B cell (primary cell): ENCODE measurements around the gene TBX2. TPM values are rescaled to one million over a fixed set of nuclear protein-coding genes. Genes with fewer than 3 reads are reported as not detected.

Experiments
- ATAC-seq: fragments of 200-7000 bp; cut with Tn5 transposase; one replicate; pipeline ENCODE4 v1.10.0; 2021; ENCODE audit warnings: low read depth, mild to moderate bottlenecking, moderate number of reproducible peaks, moderate library complexity
- CTCF ChIA-PET: fragments of 350-600 bp; sonication (Branson Sonifier 250); formaldehyde crosslinking; loops from one replicate; lab custom pipeline; 2021; ENCODE audit warnings: antibody characterized with exemption, inconsistent platforms; lab: Charles Lee
- POLR2A ChIA-PET: fragments of 350-600 bp; sonication (Branson Sonifier 250); formaldehyde crosslinking; loops from one replicate; lab custom pipeline; 2021; ENCODE audit warnings: antibody characterized with exemption; lab: Charles Lee
- DNase-seq: peaks from one replicate; pipeline ENCODE4 v3.0.0; 2013
- H2AFZ ChIP-seq: 2 replicates; pipeline ENCODE4 v1.6.1; 2012; ENCODE audit warnings: mild to moderate bottlenecking, low read depth, low read length; ENCODE audit not compliant: insufficient read depth, poor library complexity, severe bottlenecking
- H3K27ac ChIP-seq, 2 donors: 1 replicate in 1 of 2; 2 replicates in 1 of 2; pipeline ENCODE4 v1.5.1; 2012 to 2013; ENCODE audit warnings: low read length in 2 of 2, mild to moderate bottlenecking in 2 of 2, moderate library complexity in 1 of 2
- H3K27me3 ChIP-seq, 4 experiments: fragments of 200-600 bp in 1 of 4; sonication (generic) in 1 of 4; replicated peaks in 1 of 4; 1 replicate in 2 of 4; 2 replicates in 2 of 4; pipeline versions ENCODE4 v1.6.1 to v1.7.0; 2013 to 2016; ENCODE audit warnings: low read length in 3 of 4, mild to moderate bottlenecking in 2 of 4, mixed read lengths in 1 of 4, moderate library complexity in 1 of 4; ENCODE audit not compliant: insufficient read depth in 4 of 4, control insufficient read depth in 3 of 4; ENCODE audit errors: control extremely low read depth in 1 of 4
- H3K36me3 ChIP-seq, 2 experiments: replicated peaks in 1 of 2; 1 replicate in 1 of 2; 2 replicates in 1 of 2; pipeline versions ENCODE4 v1.6.1 to v1.7.1; 2013; ENCODE audit warnings: low read length in 1 of 2; ENCODE audit not compliant: insufficient read depth in 2 of 2, control insufficient read depth in 1 of 2; ENCODE audit errors: control extremely low read depth in 1 of 2, extremely low read depth in 1 of 2
- H3K4me1 ChIP-seq, 2 donors: fragments of 200-600 bp in 1 of 2; sonication (generic) in 1 of 2; 1 replicate in 1 of 2; 2 replicates in 1 of 2; pipeline versions ENCODE4 v1.5.1 to v1.6.1; 2013 to 2017; ENCODE audit warnings: low read length in 2 of 2; ENCODE audit not compliant: control insufficient read depth in 2 of 2, insufficient read depth in 2 of 2
- H3K4me2 ChIP-seq: replicated peaks from 2 replicates; pipeline ENCODE3; 2012; ENCODE audit warnings: mild to moderate bottlenecking, low read depth, low read length; ENCODE audit not compliant: poor library complexity, severe bottlenecking
- H3K4me3 ChIP-seq, 5 experiments: fragments of 200-600 bp in 1 of 5; sonication (generic) in 1 of 5; 1 replicate in 3 of 5; 2 replicates in 2 of 5; pipeline versions ENCODE4 v1.5.1 to v1.7.0; 2011 to 2016; ENCODE audit warnings: low read length in 4 of 5, mild to moderate bottlenecking in 4 of 5, low read depth in 2 of 5, control low read depth in 1 of 5, moderate library complexity in 1 of 5; ENCODE audit not compliant: insufficient read depth in 1 of 5; ENCODE audit errors: control extremely low read depth in 1 of 5, extremely low read depth in 1 of 5
- H3K79me2 ChIP-seq: fragments of 200-600 bp; sonication (generic); one replicate; pipeline ENCODE4 v1.6.0; 2016; ENCODE audit warnings: low read length; ENCODE audit not compliant: control insufficient read depth, insufficient read depth
- H3K9ac ChIP-seq: fragments of 200-600 bp; sonication (generic); 2 replicates; pipeline ENCODE4 v1.6.1; 2017; ENCODE audit warnings: mild to moderate bottlenecking, low read length, moderate library complexity
- H3K9me3 ChIP-seq, 3 donors: one replicate each; pipeline versions ENCODE4 v1.6.1 to v1.7.1; 2013; ENCODE audit warnings: low read length in 2 of 3; ENCODE audit not compliant: control insufficient read depth in 2 of 3, insufficient read depth in 1 of 3; ENCODE audit errors: control extremely low read depth in 1 of 3
- H4K20me1 ChIP-seq: 2 replicates; pipeline ENCODE4 v1.6.0; 2012; ENCODE audit warnings: mild to moderate bottlenecking, low read length; ENCODE audit not compliant: insufficient read depth, control insufficient read depth, poor library complexity, severe bottlenecking
- H3K27ac Mint-ChIP-seq: one replicate; pipeline ENCODE4 v1.8.0; 2021; ENCODE audit warnings: mixed read lengths
- H3K27me3 Mint-ChIP-seq: one replicate; pipeline ENCODE4 v1.8.0; 2021; ENCODE audit warnings: mixed read lengths
- H3K4me1 Mint-ChIP-seq: one replicate; pipeline ENCODE4 v1.8.0; 2021; ENCODE audit warnings: mixed read lengths
- H3K4me3 Mint-ChIP-seq: one replicate; pipeline ENCODE4 v1.8.0; 2021; ENCODE audit warnings: mixed read lengths
- H3K9me3 Mint-ChIP-seq: one replicate; pipeline ENCODE4 v1.8.0; 2022; ENCODE audit warnings: mixed read lengths; ENCODE audit not compliant: insufficient read depth
- CTCF ChIP-seq: fragments of 200-600 bp; IDR thresholded peaks from one replicate; pipeline ENCODE4 v1.8.0; 2022; ENCODE audit warnings: antibody characterized with exemption, mild to moderate bottlenecking
- EZH2 ChIP-seq: IDR thresholded peaks from 2 replicates; pipeline ENCODE4 v1.6.1; 2012; ENCODE audit warnings: borderline replicate concordance, low read depth, mild to moderate bottlenecking, moderate library complexity, low read length; ENCODE audit not compliant: insufficient read depth, poor library complexity, severe bottlenecking
- WGBS: methylation state at CpG from one replicate; pipeline ENCODE4 v1.1.5; 2013; ENCODE audit warnings: missing lambda C conversion rate; ENCODE audit not compliant: insufficient coverage; 5-methylcytosine and 5-hydroxymethylcytosine counted together
- intact Hi-C: fragments of 100-400 bp; cut with micrococcal nuclease; formaldehyde crosslinking; loops from one replicate; pipeline ENCODE4 v1.10.0; 2022
- polyA plus RNA-seq: library from polyadenylated mRNA; depleted of rRNA; stranded (reverse); fragments of >200 nt; gene quantifications from 2 replicates; pipeline ENCODE4 v1.2.3, GENCODE V29; 2012
- total RNA-seq, 2 donors: library from RNA; stranded (reverse); fragments of 120-200 nt in 1 of 2; gene quantifications; 1 replicate in 1 of 2; 2 replicates in 1 of 2; pipeline versions ENCODE4 v1.2.3 to v1.2.4, GENCODE V29; 2013 to 2022

TBX2 gene
- total and polyA plus RNA-seq, 2 donors (not counting 1 experiment from before 2014, with no cell fraction given): not detected

GRCh38 chr17:61384692-61385576, 14.7 kb upstream of the TBX2 start:
- Mint-ChIP-seq H3K27ac (no peak overlapping the region), H3K4me3 (no peak overlapping the region), H3K4me1 (peaks cover 3% of the 10 kb centered on the region), H3K9me3 (no peaks in the 10 kb centered on the region), H3K27me3 (peaks cover 8% of the 10 kb centered on the region)
- H3K27me3 ChIP-seq: peaks cover 0 to 5% (median 0%) of the 10 kb centered on the region in 4 experiments
- DNase-seq (no peak), ATAC-seq (no peak)
- H4K20me1 ChIP-seq: no peaks in the 10 kb centered on the region
- intact Hi-C loops: no loop called here
- H3K4me1 ChIP-seq: peaks cover 2 to 4% of the 10 kb centered on the region in 2 donors
- H2AFZ ChIP-seq: no peak overlapping the region
- no peaks in the 10 kb centered on the region for H3K36me3 ChIP-seq
- ChIA-PET POLR2A (no interaction called here), CTCF (no interaction called here)
- no peaks in the 10 kb centered on the region for H3K9me3 ChIP-seq
- no peak overlapping the region for H3K4me2 ChIP-seq
- no peak overlapping the region for H3K27ac ChIP-seq
- H3K4me3 ChIP-seq: no peak overlapping the region
- 93% methylated on average over 13 of the region's 13 CpGs for WGBS
- no peaks in the 10 kb centered on the region for H3K79me2 ChIP-seq
- TF ChIP-seq EZH2 (no peak), CTCF (no peak)
- no peak overlapping the region for H3K9ac ChIP-seq

GRCh38 chr17:61385577-61386236, 13.9 kb upstream of the TBX2 start:
- intact Hi-C loops: no loop called here
- Histone ChIP-seq H3K4me3 (no peak overlapping the region), H3K9ac (no peak overlapping the region), H3K27ac (no peak overlapping the region), H3K36me3 (no peaks in the 10 kb centered on the region), H3K4me1 (peaks cover 3 to 4% of the 10 kb centered on the region in 2 donors), H3K79me2 (no peaks in the 10 kb centered on the region), H2AFZ (no peak overlapping the region), H3K27me3 (peaks cover 0 to 10% (median 0%) of the 10 kb centered on the region in 4 experiments), H3K4me2 (no peak overlapping the region), H4K20me1 (no peaks in the 10 kb centered on the region), H3K9me3 (no peaks in the 10 kb centered on the region)
- peaks cover 5% of the 10 kb centered on the region for H3K4me1 Mint-ChIP-seq
- H3K27me3 Mint-ChIP-seq: peaks cover 11% of the 10 kb centered on the region
- no peak overlapping the region for H3K4me3 Mint-ChIP-seq
- H3K27ac Mint-ChIP-seq: no peak overlapping the region
- no peak for ATAC-seq
- ChIA-PET CTCF (no interaction called here), POLR2A (no interaction called here)
- no peaks in the 10 kb centered on the region for H3K9me3 Mint-ChIP-seq
- WGBS: 95% methylated on average over 13 of the region's 15 CpGs
- no peak for DNase-seq
- TF ChIP-seq EZH2 (no peak), CTCF (no peak)
